Neuronal stem cell (in vitro differentiated cells): ENCODE results near the gene OR4D5.

Experiments
- DNase-seq: peaks from one replicate; pipeline ENCODE4 v3.0.0-alpha.2; 2013; ENCODE audit warnings: low spot score
- H2AFZ ChIP-seq: one replicate; pipeline ENCODE4 v1.6.1; 2013; ENCODE audit warnings: mild to moderate bottlenecking, low read length, inconsistent platforms
- H2AK5ac ChIP-seq: 2 replicates; pipeline ENCODE4 v1.6.1; 2013; ENCODE audit warnings: low read depth, mild to moderate bottlenecking, inconsistent platforms, low read length, moderate library complexity, mixed read lengths
- H2BK120ac ChIP-seq: 2 replicates; pipeline ENCODE4 v1.6.1; 2013; ENCODE audit warnings: low read depth, mild to moderate bottlenecking, inconsistent platforms, low read length, moderate library complexity, mixed read lengths
- H2BK12ac ChIP-seq: one replicate; pipeline ENCODE4 v1.6.1; 2013; ENCODE audit warnings: low read length, inconsistent platforms
- H2BK15ac ChIP-seq: 2 replicates; pipeline ENCODE4 v1.6.1; 2013; ENCODE audit warnings: mild to moderate bottlenecking, low read length, inconsistent platforms, mixed read lengths
- H2BK5ac ChIP-seq: one replicate; pipeline ENCODE4 v1.6.1; 2013; ENCODE audit warnings: inconsistent platforms, mild to moderate bottlenecking, low read length, moderate library complexity
- H3K14ac ChIP-seq: one replicate; pipeline ENCODE4 v1.6.1; 2013; ENCODE audit warnings: low read length, inconsistent platforms
- H3K18ac ChIP-seq: 2 replicates; pipeline ENCODE4 v1.6.1; 2013; ENCODE audit warnings: low read length, inconsistent platforms
- H3K23ac ChIP-seq: 2 replicates; pipeline ENCODE4 v1.6.1; 2013; ENCODE audit warnings: low read depth, mild to moderate bottlenecking, mixed read lengths, low read length, inconsistent platforms; ENCODE audit not compliant: poor library complexity
- H3K27ac ChIP-seq: replicated peaks from 3 replicates; pipeline ENCODE4 v1.5.1; 2013; ENCODE audit warnings: low read length, inconsistent platforms
- H3K27me3 ChIP-seq, 3 experiments: 2 replicates each; pipeline ENCODE4 v1.6.1; 2013; ENCODE audit warnings: low read length in 3 of 3, mild to moderate bottlenecking in 2 of 3, inconsistent platforms in 1 of 3, low read depth in 1 of 3, mixed read lengths in 1 of 3, moderate library complexity in 1 of 3; ENCODE audit not compliant: control insufficient read depth in 3 of 3, insufficient read depth in 3 of 3
- H3K36me3 ChIP-seq, 2 donors: replicated peaks in 1 of 2; 2 replicates each; pipeline ENCODE4 v1.6.1; 2013; ENCODE audit warnings: low read length in 2 of 2; ENCODE audit not compliant: control insufficient read depth in 2 of 2, insufficient read depth in 2 of 2
- H3K4ac ChIP-seq: 2 replicates; pipeline ENCODE4 v1.6.1; 2013; ENCODE audit warnings: inconsistent platforms, mild to moderate bottlenecking, low read length, moderate library complexity
- H3K4me1 ChIP-seq, 2 donors: 1 replicate in 1 of 2; 2 replicates in 1 of 2; pipeline ENCODE4 v1.6.1; 2013; ENCODE audit warnings: low read length in 2 of 2, low read depth in 1 of 2; ENCODE audit not compliant: control insufficient read depth in 2 of 2, insufficient read depth in 1 of 2
- H3K4me2 ChIP-seq: one replicate; pipeline ENCODE4 v1.6.1; 2013; ENCODE audit warnings: mild to moderate bottlenecking, low read length, inconsistent platforms; ENCODE audit not compliant: insufficient read depth, poor library complexity, severe bottlenecking
- H3K4me3 ChIP-seq, 2 donors: 2 replicates each; pipeline ENCODE4 v1.5.1; 2013; ENCODE audit warnings: low read length in 2 of 2, mild to moderate bottlenecking in 2 of 2, inconsistent platforms in 1 of 2, moderate library complexity in 1 of 2
- H3K79me1 ChIP-seq: one replicate; pipeline ENCODE4 v1.6.1; 2013; ENCODE audit warnings: low read depth, mild to moderate bottlenecking, inconsistent platforms, low read length, moderate library complexity
- H3K9ac ChIP-seq: one replicate; pipeline ENCODE4 v1.6.1; 2013; ENCODE audit warnings: mild to moderate bottlenecking, low read depth, low read length, inconsistent platforms; ENCODE audit not compliant: poor library complexity
- H3K9me3 ChIP-seq, 2 donors: replicated peaks in 1 of 2; 2 replicates each; pipeline versions ENCODE3 to v1.6.1; 2013; ENCODE audit warnings: low read length in 2 of 2, mild to moderate bottlenecking in 2 of 2, inconsistent platforms in 1 of 2, low read depth in 1 of 2, mixed read lengths in 1 of 2, moderate library complexity in 1 of 2; ENCODE audit not compliant: control insufficient read depth in 2 of 2, insufficient read depth in 1 of 2
- H4K8ac ChIP-seq: one replicate; pipeline ENCODE4 v1.6.1; 2013; ENCODE audit warnings: low read depth, mild to moderate bottlenecking, inconsistent platforms, low read length, moderate library complexity
- H4K91ac ChIP-seq: one replicate; pipeline ENCODE4 v1.6.1; 2013; ENCODE audit warnings: low read length, low read depth, mild to moderate bottlenecking, inconsistent platforms; ENCODE audit not compliant: poor library complexity
- WGBS, 2 donors: extraction: QIAGEN DNeasy Blood & Tissue Kit; methylation state at CpG; one replicate each; pipeline ENCODE4 v1.1.7; 2013; ENCODE audit warnings: missing lambda C conversion rate in 2 of 2, mixed read lengths in 1 of 2; ENCODE audit not compliant: insufficient read length in 2 of 2, insufficient replicate concordance in 1 of 2; ENCODE audit errors: extremely low coverage in 2 of 2; 5-methylcytosine and 5-hydroxymethylcytosine counted together

OR4D5 gene

GRCh38 chr11:123924027-123924426 lies 15.4 kb upstream of the OR4D5 start:
- Histone ChIP-seq H2BK120ac (no peak overlapping the region), H3K79me1 (no peaks in the 10 kb centered on the region), H2AFZ (no peak overlapping the region), H3K14ac (no peak overlapping the region), H3K36me3 (no peaks in the 10 kb centered on the region), H3K4ac (no peak overlapping the region), H3K4me3 (no peak overlapping the region), H4K8ac (no peak overlapping the region), H2BK5ac (no peak overlapping the region), H2AK5ac (no peak overlapping the region), H3K27me3 (no peaks in the 10 kb centered on the region), H4K91ac (no peak overlapping the region), H3K27ac (no peak overlapping the region), H3K4me1 (no peaks in the 10 kb centered on the region), H3K23ac (no peak overlapping the region), H3K9ac (no peak overlapping the region), H3K18ac (no peak overlapping the region), H2BK15ac (no peak overlapping the region), H3K4me2 (no peak overlapping the region), H2BK12ac (no peak overlapping the region), H3K9me3 (no peaks in the 10 kb centered on the region)
- no CpG with 5 or more reads among the region's 1 CpG for WGBS, 2 donors
- DNase-seq, result no peak

GRCh38 chr11:123942413-123942812 lies 3.0 kb downstream of the OR4D5 start:
- no peaks in the 10 kb centered on the region for H3K36me3 ChIP-seq
- no peak overlapping the region for H2AK5ac ChIP-seq
- no peaks in the 10 kb centered on the region for H3K27me3 ChIP-seq
- H3K4ac ChIP-seq, result no peak overlapping the region
- no peak overlapping the region for H3K4me3 ChIP-seq
- H4K91ac ChIP-seq, result no peak overlapping the region
- no peak for DNase-seq
- no peaks in the 10 kb centered on the region for H3K79me1 ChIP-seq
- no peak overlapping the region for H3K4me2 ChIP-seq
- H2BK12ac ChIP-seq, result no peak overlapping the region
- H2BK120ac ChIP-seq, result no peak overlapping the region
- H3K4me1 ChIP-seq, result no peaks in the 10 kb centered on the region
- H3K9me3 ChIP-seq, result no peaks in the 10 kb centered on the region
- H3K18ac ChIP-seq, result no peak overlapping the region
- H2AFZ ChIP-seq, result no peak overlapping the region
- no peak overlapping the region for H3K14ac ChIP-seq
- H3K23ac ChIP-seq, result no peak overlapping the region
- WGBS, 2 donors, result no CpG with 5 or more reads among the region's 4 CpGs
- H2BK15ac ChIP-seq, result no peak overlapping the region
- no peak overlapping the region for H2BK5ac ChIP-seq
- no peak overlapping the region for H3K9ac ChIP-seq
- no peak overlapping the region for H4K8ac ChIP-seq
- H3K27ac ChIP-seq, result no peak overlapping the region

- H2BK15ac ChIP-seq, result no peak within 1 kb of the TSS
- no peak within 1 kb of the TSS for H3K9ac ChIP-seq
- H3K4me1 ChIP-seq, result no peaks in the 10 kb centered on the region
- H2BK5ac ChIP-seq, result no peak within 1 kb of the TSS
- H2AFZ ChIP-seq, result no peak within 1 kb of the TSS
- no peak within 1 kb of the TSS for H2BK12ac ChIP-seq
- H2AK5ac ChIP-seq, result no peak within 1 kb of the TSS
- H3K79me1 ChIP-seq, result no peaks in the 10 kb centered on the region
- no peak within 1 kb of the TSS for H3K23ac ChIP-seq
- no peak within 1 kb of the TSS for H3K18ac ChIP-seq
- no peak within 1 kb of the TSS for H3K4ac ChIP-seq
- no peaks in the 10 kb centered on the region for H3K27me3 ChIP-seq
- no peak within 1 kb of the TSS for H3K4me3 ChIP-seq
- no peaks in the 10 kb centered on the region for H3K36me3 ChIP-seq
- no peak within 1 kb of the TSS for H3K27ac ChIP-seq
- no peak within 1 kb of the TSS for H2BK120ac ChIP-seq
- no CpG with 5 or more reads among the region's 3 CpGs for WGBS, 2 donors
- no peak within 1 kb of the TSS for H4K8ac ChIP-seq
- no peak for DNase-seq
- H3K9me3 ChIP-seq, result no peaks in the 10 kb centered on the region
- no peak within 1 kb of the TSS for H4K91ac ChIP-seq
- H3K4me2 ChIP-seq, result no peak within 1 kb of the TSS
- no peak within 1 kb of the TSS for H3K14ac ChIP-seq
Observed at GRCh38 chr11:123943738-123944137, 4.3 kb downstream of the OR4D5 start, which contains the start of gene OR6T1. TSS of gene OR6T1 (minus strand) at chr11:123943838. CDS start at chr11:123943838, 0 bp downstream.

- Histone ChIP-seq H3K4ac (no peak overlapping the region), H3K27me3 (no peaks in the 10 kb centered on the region), H3K4me2 (no peak overlapping the region), H3K14ac (no peak overlapping the region), H3K4me3 (no peak overlapping the region), H3K36me3 (no peaks in the 10 kb centered on the region), H2AK5ac (no peak overlapping the region), H2BK120ac (no peak overlapping the region), H3K27ac (no peak overlapping the region), H2AFZ (no peak overlapping the region), H3K9ac (no peak overlapping the region), H3K4me1 (no peaks in the 10 kb centered on the region), H4K91ac (no peak overlapping the region), H3K79me1 (no peaks in the 10 kb centered on the region), H2BK12ac (no peak overlapping the region), H3K18ac (no peak overlapping the region), H2BK15ac (no peak overlapping the region), H3K23ac (no peak overlapping the region), H3K9me3 (no peaks in the 10 kb centered on the region), H4K8ac (no peak overlapping the region), H2BK5ac (no peak overlapping the region)
- no CpG with 5 or more reads among the region's 1 CpG for WGBS, 2 donors
- no peak for DNase-seq
Observed at GRCh38 chr11:123945132-123945531, 5.7 kb downstream of the OR4D5 start.
